Fibroblast of lung (primary cell): ENCODE results near the gene COLEC12. TPM values are rescaled to one million over a fixed set of nuclear protein-coding genes. Genes with fewer than 3 reads are reported as not detected.

Experiments
- DNase-seq, 2 donors: peaks; one replicate each; pipeline versions ENCODE4 v3.0.0 to v3.0.0-alpha.2; 2010; ENCODE audit warnings: low read depth in 2 of 2
- H2AFZ ChIP-seq: 2 replicates; pipeline ENCODE4 v1.5.1; 2012; ENCODE audit warnings: low read length, control low read depth, inconsistent platforms
- H3K27ac ChIP-seq: 2 replicates; pipeline ENCODE4 v1.5.1; 2011; ENCODE audit warnings: low read length, control low read depth; ENCODE audit not compliant: insufficient read depth
- H3K27me3 ChIP-seq: 2 replicates; pipeline ENCODE4 v1.5.1; 2011; ENCODE audit warnings: mild to moderate bottlenecking, low read length; ENCODE audit not compliant: control insufficient read depth, insufficient read depth
- H3K36me3 ChIP-seq: 2 replicates; pipeline ENCODE4 v1.5.1; 2011; ENCODE audit warnings: low read length; ENCODE audit not compliant: control insufficient read depth, insufficient read depth
- H3K4me1 ChIP-seq: 2 replicates; pipeline ENCODE4 v1.5.1; 2011; ENCODE audit warnings: low read length; ENCODE audit not compliant: control insufficient read depth, insufficient read depth; ENCODE audit errors: extremely low read depth
- H3K4me2 ChIP-seq: 2 replicates; pipeline ENCODE4 v1.5.1; 2011; ENCODE audit warnings: low read length, control low read depth; ENCODE audit not compliant: insufficient read depth; ENCODE audit errors: extremely low read depth
- H3K4me3 ChIP-seq, 4 experiments: fragments of 200-600 bp in 1 of 4; sonication (generic) in 1 of 4; replicated peaks in 1 of 4; 2 replicates each; pipeline ENCODE4 v1.5.1; 2011 to 2016; ENCODE audit warnings: low read length in 4 of 4, low read depth in 3 of 4, mild to moderate bottlenecking in 3 of 4, control low read depth in 2 of 4, inconsistent platforms in 1 of 4, mixed read lengths in 1 of 4; ENCODE audit not compliant: insufficient read depth in 1 of 4; ENCODE audit errors: control extremely low read depth in 1 of 4
- H3K79me2 ChIP-seq: 2 replicates; pipeline ENCODE4 v1.5.1; 2012; ENCODE audit warnings: mild to moderate bottlenecking, low read length, inconsistent platforms; ENCODE audit not compliant: control insufficient read depth, insufficient read depth
- H3K9ac ChIP-seq: 2 replicates; pipeline ENCODE4 v1.5.1; 2011; ENCODE audit warnings: mild to moderate bottlenecking, low read length, control low read depth; ENCODE audit not compliant: insufficient read depth
- H3K9me3 ChIP-seq: 2 replicates; pipeline ENCODE4 v1.5.1; 2012; ENCODE audit warnings: low read depth, low read length; ENCODE audit not compliant: control insufficient read depth, insufficient read depth
- H4K20me1 ChIP-seq: 2 replicates; pipeline ENCODE4 v1.5.1; 2011; ENCODE audit warnings: low read length; ENCODE audit not compliant: control insufficient read depth, insufficient read depth; ENCODE audit errors: extremely low read depth
- CTCF ChIP-seq, 2 donors: IDR thresholded peaks in 1 of 2; conservative IDR thresholded peaks in 1 of 2; 1 replicate in 1 of 2; 2 replicates in 1 of 2; pipeline ENCODE4 v1.5.1; 2011 to 2012; ENCODE audit warnings: low read length in 2 of 2, control low read depth in 1 of 2, inconsistent platforms in 1 of 2, low read depth in 1 of 2, mild to moderate bottlenecking in 1 of 2
- EZH2 ChIP-seq: IDR thresholded peaks from 2 replicates; pipeline ENCODE4 v1.5.1; 2012; ENCODE audit warnings: low read length, control low read depth, mild to moderate bottlenecking; ENCODE audit errors: missing control alignments
- polyA plus RNA-seq, 2 donors: library from polyadenylated mRNA; depleted of rRNA in 1 of 2; stranded (reverse) in 1 of 2; unstranded in 1 of 2; fragments of >200 nt; gene quantifications; 2 replicates each; pipeline ENCODE4 v1.2.1, GENCODE V29; 2011 to 2012; ENCODE audit warnings: missing spikeins in 1 of 2
- total RNA-seq: library from RNA; depleted of rRNA; stranded (reverse); fragments of >200 nt; gene quantifications from 2 replicates; pipeline ENCODE4 v1.2.1, GENCODE V29; 2014

Gene COLEC12
- total and polyA plus RNA-seq, 2 donors (not counting 1 experiment from before 2014, with no cell fraction given): 20.0 to 24.8 TPM

- no peak for TF ChIP-seq EZH2
- H2AFZ ChIP-seq: no peak overlapping the region
- DNase-seq: no peak
- no peaks in the 10 kb centered on the region for H3K4me1 ChIP-seq
- no peak overlapping the region for H3K4me3 ChIP-seq
- no peak overlapping the region for H3K4me2 ChIP-seq
- no peaks in the 10 kb centered on the region for H3K79me2 ChIP-seq
- no peaks in the 10 kb centered on the region for H3K36me3 ChIP-seq
- H3K9ac ChIP-seq: no peak overlapping the region
- H3K9me3 ChIP-seq: no peaks in the 10 kb centered on the region
- H3K27ac ChIP-seq: no peak overlapping the region
- H3K27me3 ChIP-seq: no peaks in the 10 kb centered on the region
- no peaks in the 10 kb centered on the region for H4K20me1 ChIP-seq
These were observed 106.9 kb downstream of the COLEC12 start for GRCh38 chr18:393574-393957.

GRCh38 chr18:392928-393573, 107.5 kb downstream of the COLEC12 start:
- no peaks in the 10 kb centered on the region for H4K20me1 ChIP-seq
- no peak overlapping the region for H3K27ac ChIP-seq
- H3K27me3 ChIP-seq: no peaks in the 10 kb centered on the region
- H3K36me3 ChIP-seq: no peaks in the 10 kb centered on the region
- no peaks in the 10 kb centered on the region for H3K9me3 ChIP-seq
- no peaks in the 10 kb centered on the region for H3K79me2 ChIP-seq
- H3K4me1 ChIP-seq: no peaks in the 10 kb centered on the region
- TF ChIP-seq CTCF (conservative IDR thresholded peaks at IDR 0.05 in 1 of 2, IDR thresholded peaks at IDR 0.05 in 1 of 2; ENCODE audit: low read depth in 1 of 2, low read length in 2 of 2) (no peak), EZH2 (no peak)
- DNase-seq: peak in 1 of 2 donors; percentile 20
- H3K4me2 ChIP-seq: no peak overlapping the region
- no peak overlapping the region for H2AFZ ChIP-seq
- H3K9ac ChIP-seq: no peak overlapping the region
- H3K4me3 ChIP-seq: no peak overlapping the region

- no peaks in the 10 kb centered on the region for H3K79me2 ChIP-seq
These were observed 109.6 kb downstream of the COLEC12 start for GRCh38 chr18:390741-391478.

More at GRCh38 chr18:390741-391478, 109.6 kb downstream of the COLEC12 start:
- Histone ChIP-seq H4K20me1 (no peaks in the 10 kb centered on the region), H3K27ac (no peak overlapping the region), H3K4me2 (no peak overlapping the region), H3K9me3 (no peaks in the 10 kb centered on the region), H2AFZ (no peak overlapping the region), H3K36me3 (no peaks in the 10 kb centered on the region), H3K27me3 (no peaks in the 10 kb centered on the region), H3K9ac (no peak overlapping the region), H3K4me1 (no peaks in the 10 kb centered on the region), H3K4me3 (no peak overlapping the region)
- TF ChIP-seq EZH2 (no peak), CTCF (conservative IDR thresholded peaks at IDR 0.05 in 1 of 2, IDR thresholded peaks at IDR 0.05 in 1 of 2; ENCODE audit: low read depth in 1 of 2, low read length in 2 of 2) (no peak)
- no peak for DNase-seq
